GM18498 (cell line): ENCODE data around the gene LRRC1.
A peak's percentile ranks its signal among the peaks of the same experiment; 100 is the strongest.
"Not testable (repeated sequence)": the region's sequence is repeated elsewhere in the genome, so short reads cannot be mapped to it uniquely, and the experiment has no call there.

Experiments used
- ATAC-seq: cut with Tn5 transposase; IDR thresholded peaks from one replicate; pipeline ENCODE4 v1.9.1; 2021; ENCODE audit warnings: mild to moderate bottlenecking, moderate library complexity; ENCODE audit not compliant: unreplicated experiment

The LRRC1 gene

DNA sequence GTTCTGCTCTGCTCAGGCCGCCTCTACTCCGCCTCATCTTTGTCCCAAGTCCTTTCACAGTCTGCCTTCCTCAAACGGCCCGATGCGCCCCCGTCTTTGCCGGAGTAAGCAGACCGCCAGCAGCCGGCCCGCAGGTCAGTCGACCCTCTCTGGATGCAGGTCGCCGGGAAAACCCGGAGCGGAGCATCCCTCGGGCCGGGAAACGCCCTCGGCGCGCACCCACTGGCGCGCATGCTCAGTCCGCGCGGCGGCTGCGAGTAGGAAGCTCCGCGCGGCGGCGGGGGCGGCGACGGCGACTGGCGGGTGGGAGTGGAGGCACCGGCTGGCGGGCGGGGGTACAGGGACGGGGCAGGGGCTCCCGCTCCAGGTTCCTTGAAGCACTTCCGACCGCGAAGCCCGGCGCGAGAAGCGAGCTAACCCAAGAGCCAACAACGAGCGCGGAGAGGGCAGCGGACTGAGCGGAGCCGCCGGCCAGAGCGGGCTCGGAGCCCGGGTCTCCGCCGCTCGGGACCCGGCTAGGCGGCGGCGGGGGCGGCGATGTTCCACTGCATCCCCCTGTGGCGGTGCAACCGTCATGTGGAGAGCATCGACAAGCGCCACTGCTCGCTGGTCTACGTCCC is at the start of gene LRRC1:
Gene LRRC1, plus strand, starts transcription at position 286 of the 620 bp plus-strand sequence. Its CDS starts 252 bp downstream, at position 538.
- ATAC-seq, result peak; percentile 73

DNA sequence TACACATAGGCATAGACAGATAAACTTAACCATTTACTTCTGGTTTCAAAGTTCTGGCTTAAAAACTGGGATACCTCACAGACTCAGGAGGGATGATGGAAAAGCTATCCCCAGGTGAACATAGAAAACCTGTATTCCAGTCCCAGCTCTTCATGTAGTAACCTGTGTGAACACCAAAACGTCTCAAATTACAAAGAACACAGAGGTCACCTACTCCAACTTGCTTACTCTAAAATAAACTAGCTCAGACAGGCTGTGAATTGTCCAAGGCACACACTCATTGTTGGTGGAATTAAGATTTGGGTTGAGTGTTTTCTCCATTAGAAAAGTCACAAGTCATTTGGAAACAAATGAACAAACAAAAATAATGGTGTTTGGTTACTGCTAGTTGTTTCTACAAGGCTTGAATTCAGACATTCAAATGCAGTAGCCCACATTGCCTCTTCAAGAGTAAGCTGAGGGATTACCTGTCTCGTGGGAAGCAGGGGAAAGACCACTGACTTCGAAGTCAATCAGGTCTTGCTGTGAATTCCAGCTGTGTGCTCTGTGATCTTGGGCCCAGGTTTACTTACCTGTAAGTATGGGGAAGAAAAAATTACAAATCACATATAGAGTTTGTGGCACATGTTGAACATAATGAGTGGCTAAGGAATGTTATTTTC is 48.2 kb upstream of the LRRC1 start:
- no peak for ATAC-seq

DNA sequence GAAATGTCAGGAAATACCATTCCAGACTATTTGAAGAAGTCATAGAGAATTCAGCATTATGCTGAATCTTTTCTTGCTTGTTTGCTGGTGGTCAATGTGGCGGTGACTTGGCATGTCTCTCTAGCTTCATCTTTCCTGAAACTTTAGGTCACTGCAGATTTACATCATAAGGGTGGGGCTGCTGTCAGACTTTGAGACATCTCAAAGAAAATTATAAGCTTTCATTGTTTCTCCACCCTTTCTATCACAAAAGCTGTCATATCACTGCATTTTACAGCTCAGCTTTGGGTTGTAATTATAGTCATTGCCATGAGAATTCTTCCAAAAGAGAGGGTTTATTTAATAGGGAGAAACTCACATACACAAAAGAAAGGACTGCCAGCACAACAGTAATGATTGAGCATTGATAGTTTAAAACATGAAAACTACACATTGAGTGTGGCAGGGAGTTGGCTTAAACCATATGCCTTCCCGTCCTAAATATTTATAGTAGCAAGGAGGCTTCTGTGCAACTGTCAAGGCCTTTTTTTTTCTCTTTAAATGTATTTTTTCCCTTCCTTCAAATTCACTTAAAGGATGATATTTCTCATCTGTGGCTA is 44.7 kb upstream of the LRRC1 start:
- ATAC-seq, result no peak

DNA sequence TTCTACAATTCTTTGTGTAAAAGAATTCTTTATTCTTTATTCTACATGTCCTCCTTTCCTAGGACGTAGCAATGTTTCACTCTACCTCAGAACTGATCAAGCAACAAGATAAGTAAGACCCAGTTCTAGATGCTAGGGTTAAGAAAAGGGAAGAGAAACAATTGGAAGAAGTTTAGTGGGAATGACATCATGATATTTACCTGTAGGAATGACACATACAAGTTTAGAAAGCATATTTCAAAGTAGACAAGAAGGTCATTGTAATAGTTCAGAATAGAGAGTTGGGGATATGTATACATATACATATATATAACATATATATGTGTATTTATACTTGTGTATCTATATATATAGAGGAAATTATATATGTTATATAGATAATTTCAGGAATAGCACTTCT is 43.4 kb upstream of the LRRC1 start:
- ATAC-seq, result no peak

DNA sequence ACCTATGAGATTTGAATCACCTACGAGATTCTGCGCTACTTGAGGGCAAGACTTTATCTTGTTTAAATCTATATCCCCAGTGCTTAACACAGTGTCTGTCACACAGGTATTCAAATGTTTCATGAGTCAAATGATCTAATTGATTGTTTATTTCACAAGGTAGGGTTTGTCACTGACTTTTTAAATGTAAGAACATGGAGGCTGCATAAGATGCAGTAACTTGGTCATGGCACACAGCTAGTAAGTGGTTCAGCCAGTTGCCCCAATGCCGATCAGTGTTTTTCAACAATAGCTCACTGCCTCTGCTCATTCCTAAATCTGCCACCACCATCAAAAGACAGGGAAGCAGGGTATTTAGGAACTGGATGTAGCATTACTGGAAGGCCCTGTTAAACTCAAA is 42.4 kb upstream of the LRRC1 start:
- no peak for ATAC-seq

DNA sequence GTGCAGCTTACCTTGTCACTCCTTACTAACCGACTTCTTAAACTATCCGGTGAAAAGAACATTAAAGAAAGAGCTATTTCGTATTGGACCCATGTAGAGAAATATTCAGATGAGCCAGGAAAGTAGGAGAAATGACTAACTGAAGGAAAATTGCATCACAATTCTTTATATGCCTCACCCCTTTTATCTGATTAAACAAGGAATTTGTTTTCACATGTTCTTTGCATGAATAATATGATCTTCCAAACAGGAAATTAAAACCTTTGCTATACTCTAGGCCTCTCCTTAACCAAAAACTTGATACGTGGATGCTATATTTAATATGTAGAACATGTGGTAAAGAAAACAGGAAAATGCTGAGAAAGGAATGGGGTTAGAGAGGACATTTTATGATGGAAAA is 41.9 kb upstream of the LRRC1 start:
- no peak for ATAC-seq

DNA sequence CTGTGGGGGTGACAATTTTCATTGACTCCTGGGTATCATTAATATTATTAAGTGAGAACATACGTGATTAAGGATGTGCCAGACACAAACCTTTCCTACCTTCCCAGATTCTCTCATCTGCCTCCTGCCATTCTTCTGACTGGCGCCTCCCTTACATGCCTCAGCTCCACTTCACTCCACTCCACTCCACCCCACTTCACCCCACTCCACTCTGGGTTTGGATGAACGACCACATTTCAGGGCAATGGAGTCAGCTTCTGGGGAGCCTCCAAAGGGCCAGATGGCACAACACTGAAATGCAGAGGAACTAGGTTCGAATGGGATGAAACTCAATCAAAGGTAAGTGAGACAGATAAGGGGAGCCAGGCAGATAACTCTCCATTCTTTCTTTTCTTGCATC is 40.5 kb upstream of the LRRC1 start:
- ATAC-seq, result no peak

DNA sequence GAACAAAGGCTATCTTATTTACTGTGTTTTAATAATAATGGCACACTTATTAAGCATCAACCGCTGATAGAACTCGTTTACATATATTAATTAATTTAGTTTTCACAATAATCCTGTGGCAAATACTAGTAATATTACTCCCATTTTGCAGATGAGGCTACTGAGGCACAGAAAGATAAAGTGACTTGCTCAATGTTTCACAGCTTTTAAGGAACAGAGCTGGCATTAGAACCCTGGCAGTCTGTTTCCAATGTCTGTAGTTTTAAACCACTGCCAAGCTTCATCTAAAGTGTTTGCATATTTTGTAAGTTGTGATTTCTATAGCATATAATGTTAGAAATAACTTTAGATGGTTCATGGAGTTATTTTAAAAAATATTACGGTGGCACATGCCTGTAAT is 38.4 kb upstream of the LRRC1 start:
- ATAC-seq, result no peak

DNA sequence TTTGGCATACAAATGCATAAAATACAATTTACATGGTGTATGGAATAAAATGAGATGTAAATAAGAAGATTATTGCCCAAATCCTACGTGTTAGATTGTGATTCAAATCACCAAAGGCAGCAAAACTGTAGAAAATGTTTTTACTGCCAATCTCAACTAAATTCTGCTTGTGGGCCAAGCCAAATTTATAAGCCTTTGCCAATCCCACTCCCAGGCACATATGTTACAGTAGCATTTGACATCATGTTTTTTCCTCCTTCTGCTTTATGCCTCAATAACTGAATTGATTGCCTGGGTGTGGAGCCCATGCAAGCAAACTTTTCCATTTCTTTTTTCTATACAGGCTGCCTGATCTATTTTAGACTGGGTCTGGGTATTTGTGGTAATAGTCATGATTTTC is 36.3 kb upstream of the LRRC1 start:
- no peak for ATAC-seq

DNA sequence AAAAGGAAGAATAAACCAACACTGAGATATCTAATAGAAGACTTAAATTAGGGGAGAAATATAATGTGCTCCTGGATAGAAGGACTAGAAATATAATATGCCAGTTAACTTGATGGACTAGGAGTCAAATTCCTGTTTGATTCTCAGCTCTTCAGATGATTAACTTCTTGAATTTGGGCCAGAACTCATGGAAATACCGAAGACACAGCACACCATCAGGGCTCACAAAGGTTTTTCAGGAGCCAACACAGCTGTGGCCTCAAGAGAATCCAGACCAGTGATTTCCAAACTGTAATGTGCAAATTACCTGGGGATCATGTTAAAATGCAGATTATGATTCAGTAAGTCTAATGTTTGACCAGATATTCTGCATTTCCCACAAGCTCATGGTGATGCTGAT is 33.8 kb upstream of the LRRC1 start:
- ATAC-seq, result no peak

DNA sequence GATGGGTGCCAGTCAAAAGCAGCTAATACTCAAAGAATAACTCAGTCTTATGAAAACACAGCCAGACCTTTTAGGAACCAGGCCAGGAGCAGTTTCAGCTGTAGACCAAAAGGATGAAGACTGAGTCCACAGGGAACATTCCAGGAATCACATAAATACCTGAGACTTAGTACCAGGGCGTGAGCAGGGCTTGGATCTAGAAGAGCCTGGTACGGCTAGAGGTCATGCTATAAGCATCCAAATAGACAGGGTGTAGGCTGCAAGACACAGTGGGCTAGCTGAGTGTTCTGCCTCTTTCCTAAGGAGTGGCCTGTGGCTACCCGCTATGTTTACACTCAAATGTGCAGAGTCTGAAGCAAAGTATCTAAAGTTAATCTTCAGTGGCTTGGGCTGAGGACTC is 29.5 kb upstream of the LRRC1 start:
- no peak for ATAC-seq

DNA sequence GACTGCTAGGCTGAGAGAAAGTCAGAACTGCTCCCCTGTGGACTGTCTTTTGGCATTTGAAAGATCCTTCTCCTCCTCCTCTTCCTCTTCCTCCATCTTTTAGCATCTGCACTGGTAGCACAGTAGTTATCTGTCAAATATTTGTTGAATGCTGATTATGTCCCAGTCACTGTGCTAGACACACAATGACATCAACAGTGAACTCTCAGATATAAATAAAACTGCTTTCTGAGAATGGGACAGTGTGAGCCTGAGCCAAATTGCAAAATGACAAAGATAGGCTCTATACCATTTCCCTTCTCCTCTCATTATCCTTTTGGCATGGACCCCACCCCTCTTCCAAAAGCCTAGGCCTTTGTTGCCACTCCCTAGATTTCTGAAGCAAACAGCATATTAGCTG is 27.9 kb upstream of the LRRC1 start:
- ATAC-seq, result no peak

DNA sequence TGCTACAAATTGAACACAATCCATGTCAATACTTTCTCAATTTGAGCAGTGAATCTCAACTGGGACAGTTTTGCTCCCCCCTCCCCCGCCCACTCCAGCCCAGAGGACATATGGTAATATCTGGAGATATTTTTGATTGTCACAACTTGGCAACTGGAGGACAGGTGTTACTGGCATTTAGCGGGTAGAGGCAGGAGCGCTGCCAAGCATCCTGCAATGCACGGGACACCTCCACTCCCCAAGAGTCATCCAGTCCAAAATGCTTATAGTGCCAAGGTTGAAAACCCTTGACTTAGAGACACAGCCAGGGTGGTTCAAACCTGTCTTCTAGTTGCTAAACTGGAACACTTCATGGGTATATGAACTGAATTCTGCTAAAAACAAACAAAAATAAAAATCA is 26.9 kb upstream of the LRRC1 start:
- ATAC-seq, result no peak

DNA sequence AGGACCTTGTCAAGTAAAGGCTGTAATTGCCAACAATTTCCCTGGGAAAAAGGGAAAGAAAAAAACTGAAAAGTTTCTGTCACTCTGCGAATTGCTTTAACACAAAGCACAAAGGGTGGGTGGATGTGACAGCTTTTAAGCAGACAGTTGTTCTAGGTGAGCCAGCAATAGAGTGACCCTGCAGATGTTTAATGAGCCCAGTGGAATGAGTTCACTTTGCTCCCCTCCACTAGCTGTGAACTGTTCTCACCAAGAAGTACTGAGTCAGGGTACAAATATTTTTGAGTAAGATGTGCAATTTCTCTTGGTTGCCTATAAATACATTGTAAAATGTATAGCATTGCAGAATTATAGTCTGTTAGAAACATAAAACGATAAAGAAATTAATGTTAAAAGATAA is 26.2 kb upstream of the LRRC1 start:
- no peak for ATAC-seq

DNA sequence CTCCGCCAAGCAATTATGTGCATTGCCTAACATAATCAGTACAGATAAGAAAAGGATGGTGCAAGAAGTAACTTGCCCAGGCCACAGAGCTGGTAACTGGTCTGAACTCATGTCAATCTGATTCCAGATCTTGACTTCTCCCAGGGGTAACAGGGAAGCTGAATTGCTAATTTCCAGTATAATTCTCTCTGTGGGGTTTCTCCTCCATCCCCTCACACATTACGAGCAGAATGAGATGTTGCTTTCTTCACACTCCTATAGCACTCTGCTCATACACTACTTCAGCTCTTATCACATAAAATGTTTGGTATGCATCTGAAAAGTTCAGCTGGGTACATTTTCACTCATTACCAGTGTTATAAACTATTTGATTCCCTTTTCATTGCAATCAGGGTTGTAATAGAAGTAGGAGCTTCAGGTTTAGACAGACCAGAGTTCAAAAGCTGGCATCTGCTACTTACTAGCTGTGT is 24.0 kb upstream of the LRRC1 start:
- ATAC-seq, result no peak

DNA sequence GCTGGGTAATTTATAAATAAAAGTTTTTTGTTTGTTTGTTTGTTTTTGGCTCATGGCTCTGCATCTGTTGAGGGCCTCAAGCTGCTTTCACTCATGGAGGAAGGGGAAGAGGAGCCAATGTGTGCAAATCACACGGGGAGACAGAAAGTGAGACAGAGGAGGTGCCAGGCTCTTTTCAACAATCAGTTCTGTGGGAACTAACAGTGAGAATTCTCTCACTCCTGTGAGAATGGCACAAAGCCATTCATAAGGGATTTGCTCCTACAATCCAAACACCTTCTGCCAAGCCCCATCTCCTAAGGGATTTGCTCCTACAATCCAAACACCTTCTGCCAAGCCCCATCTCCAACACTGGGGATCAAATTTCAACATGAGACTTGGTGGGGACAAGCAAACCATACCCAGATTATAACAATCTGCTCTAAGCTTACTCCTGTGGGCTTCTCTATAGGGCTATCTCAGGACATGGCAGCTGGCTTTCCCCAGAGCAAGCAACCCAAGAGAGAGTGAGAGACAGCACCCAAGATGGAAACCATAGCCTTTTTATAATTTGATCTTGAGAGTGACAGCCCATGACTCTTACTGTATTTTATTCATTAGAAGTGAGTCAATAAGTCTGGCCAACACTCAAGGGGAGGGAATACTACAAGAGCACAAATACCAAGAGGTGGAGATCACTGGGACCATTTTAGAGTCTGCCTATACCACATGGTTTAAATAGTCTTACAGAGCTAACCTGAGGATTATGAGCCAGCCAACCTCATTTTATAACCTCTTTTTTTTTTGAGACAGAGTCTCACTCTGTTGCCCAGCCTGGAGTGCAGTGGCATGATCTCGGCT is 22.8 kb upstream of the LRRC1 start:
- no peak for ATAC-seq

DNA sequence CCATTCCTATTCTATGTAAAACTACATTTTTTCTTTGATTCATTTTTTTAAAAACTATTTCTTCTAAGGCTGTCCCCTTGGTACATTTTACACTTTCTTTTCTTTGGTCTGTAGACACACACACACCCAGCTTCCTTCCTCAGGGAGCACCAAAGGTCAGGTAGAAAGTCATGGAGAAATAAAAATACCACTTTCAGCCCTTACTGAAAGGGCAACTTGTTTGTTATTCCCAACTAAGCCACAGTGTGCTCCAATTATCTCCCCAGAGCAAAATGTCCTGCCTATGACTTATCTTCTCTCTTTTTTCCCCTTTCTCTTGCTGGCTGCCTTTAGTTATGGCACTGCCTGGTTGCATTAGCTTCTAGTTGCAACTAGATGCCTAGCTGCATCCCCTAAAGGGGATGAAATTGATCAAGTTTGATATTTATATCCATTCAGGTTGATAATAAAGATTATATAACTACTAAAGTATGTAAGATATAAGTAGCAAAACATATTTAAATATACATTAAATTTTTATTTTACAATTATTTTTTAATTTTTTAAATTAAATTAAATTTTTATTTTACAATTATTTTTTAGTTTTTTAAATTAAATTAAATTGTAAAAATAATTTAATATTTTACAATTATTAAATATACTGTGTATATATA is 21.6 kb upstream of the LRRC1 start:
- ATAC-seq, result no peak

DNA sequence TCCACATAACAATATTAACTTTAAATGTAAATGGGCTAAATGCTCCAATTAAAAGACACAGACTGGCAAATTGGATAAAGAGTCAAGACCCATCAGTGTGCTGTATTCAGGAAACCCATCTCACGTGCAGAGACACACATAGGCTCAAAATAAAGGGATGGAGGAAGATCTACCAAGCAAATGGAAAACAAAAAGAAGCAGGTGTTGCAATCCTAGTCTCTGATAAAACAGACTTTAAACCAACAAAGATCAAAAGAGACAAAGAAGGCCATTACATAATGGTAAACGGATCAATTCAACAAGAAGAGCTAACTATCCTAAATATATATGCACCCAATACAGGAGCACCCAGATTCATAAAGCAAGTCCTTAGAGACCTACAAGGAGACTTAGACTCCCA is 18.7 kb upstream of the LRRC1 start:
- not testable (repeated sequence) for ATAC-seq

DNA sequence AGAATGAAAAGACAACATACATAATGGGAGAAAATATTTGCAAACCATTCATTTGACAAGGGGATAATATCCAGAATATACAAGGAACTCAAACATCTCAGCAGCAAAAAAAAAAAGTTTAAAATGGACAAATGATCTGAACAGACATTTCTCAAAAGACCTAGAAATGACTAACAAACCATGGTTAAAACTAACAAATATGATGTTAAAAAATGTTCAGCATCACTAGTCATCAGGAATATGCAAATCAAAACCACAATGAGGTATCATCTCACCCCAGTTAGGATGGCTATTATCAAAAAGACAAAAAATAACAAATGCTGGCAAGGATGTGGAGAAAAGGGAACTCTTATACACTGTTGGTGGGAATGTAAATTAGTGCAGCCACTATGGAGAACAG is 9.8 kb upstream of the LRRC1 start:
- ATAC-seq, result not testable (repeated sequence)

DNA sequence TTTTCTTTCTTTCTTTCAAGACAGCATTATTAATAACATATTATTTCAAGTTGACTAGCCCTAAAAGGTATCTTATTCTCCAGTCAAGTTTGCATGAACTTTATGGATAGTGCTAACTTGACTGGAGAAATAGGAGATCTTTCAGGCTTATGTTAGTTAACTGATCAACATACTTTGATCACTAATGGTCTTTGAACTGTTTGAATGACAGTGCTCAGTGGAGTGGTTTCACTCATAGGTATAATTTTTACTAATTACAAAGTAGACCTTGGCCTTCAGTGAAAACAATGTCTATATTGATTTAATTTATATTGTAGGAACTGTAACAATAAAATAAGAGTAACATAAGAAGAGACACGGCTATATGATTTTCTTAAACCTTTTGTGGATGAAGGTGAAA is 8.0 kb upstream of the LRRC1 start:
- no peak for ATAC-seq

DNA sequence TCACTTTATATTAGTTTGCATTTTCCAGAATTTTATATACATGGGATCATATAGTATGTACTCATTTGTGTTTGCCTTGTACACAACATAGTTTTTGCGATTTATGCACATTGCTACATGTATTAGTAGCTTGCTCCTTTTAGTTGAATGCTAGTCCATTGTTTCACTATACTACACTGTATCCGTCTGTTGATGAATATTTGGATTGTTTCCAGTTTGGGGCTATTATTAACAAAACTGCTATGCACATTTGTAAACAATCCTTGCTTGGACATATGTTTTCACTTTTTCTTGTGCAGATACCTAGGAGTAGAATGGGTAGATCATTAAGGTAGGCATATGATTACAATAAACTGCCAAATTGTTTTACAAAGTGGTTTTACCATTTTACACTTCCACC is 3.9 kb upstream of the LRRC1 start:
- no peak for ATAC-seq
